Measurements from ENCODE around the gene MIPOL1.

DNA sequence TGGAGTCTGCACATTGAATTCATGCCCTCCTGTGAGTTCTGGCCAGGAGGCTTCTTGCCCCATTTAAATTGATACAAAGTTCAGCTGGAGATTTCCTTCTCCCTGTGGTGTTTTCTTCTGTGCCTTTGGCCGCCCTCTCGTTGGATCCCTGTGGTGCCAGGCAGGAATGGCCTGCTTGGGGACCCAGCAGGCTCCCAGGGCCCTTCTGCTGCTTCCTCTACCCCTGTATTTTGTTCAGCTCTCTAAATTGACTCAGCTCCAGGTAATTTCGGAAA, 200.1 kb downstream of the MIPOL1 start:
- TF ChIP-seq POLR2AphosphoS5 (IDR thresholded peaks at IDR 0.05; ENCODE audit: insufficient read depth in 1 of 2, low read depth in 1 of 2), result no peak
- TF ChIP-seq, protein P1, sequence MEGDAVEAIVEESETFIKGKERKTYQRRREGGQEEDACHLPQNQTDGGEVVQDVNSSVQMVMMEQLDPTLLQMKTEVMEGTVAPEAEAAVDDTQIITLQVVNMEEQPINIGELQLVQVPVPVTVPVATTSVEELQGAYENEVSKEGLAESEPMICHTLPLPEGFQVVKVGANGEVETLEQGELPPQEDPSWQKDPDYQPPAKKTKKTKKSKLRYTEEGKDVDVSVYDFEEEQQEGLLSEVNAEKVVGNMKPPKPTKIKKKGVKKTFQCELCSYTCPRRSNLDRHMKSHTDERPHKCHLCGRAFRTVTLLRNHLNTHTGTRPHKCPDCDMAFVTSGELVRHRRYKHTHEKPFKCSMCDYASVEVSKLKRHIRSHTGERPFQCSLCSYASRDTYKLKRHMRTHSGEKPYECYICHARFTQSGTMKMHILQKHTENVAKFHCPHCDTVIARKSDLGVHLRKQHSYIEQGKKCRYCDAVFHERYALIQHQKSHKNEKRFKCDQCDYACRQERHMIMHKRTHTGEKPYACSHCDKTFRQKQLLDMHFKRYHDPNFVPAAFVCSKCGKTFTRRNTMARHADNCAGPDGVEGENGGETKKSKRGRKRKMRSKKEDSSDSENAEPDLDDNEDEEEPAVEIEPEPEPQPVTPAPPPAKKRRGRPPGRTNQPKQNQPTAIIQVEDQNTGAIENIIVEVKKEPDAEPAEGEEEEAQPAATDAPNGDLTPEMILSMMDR (IDR thresholded peaks at IDR 0.05), result no peak

All from vagina (tissue), 2 donors.